ENCODE data around the gene ZNF408.
"Not testable (repeated sequence)": the region's sequence is repeated elsewhere in the genome, so short reads cannot be mapped to it uniquely, and the experiment has no call there.

Gene ZNF408

DNA sequence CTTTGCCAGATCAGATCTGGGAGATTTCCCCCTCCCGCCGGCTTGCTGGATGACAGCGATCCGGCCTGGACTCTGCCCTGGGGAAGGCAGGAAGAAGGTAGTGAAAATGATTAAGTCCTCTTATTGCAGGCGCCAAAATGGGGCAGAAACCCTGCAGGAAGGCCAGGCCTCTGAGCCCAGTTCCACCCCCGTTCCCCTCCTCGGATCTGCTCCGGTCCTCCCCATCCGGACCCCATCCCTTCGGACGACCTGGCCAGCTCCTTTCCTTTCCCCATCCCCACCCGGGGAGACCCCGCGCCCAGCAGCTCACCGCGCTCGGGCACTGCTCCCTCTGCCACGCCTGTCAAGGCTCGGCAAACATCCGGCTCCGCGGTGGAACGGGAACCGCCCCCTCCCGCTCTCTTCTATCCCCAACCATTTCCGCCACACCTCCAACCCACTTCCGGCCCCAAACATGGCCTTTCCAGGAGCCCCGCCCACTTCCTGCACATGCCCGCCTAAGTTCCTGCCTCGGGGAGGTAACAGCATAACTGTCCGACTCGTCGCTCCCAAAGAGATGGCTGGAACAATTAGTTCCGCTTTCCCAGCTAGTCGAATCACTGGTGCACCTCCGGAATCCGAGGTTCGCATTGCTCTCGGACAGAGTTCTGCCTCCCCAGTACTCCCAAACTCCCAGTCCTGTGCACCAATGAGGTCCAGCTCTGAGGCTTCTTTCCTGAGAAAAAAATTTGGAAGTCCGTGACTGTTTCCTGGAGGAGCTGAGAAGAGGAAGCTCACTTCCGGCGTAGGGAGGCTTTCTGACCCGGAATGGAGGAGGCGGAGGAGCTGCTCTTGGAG lies at the start of gene ZNF408, which contains the start of gene ARHGAP1:
ZNF408 (plus strand) TSS at position 791 of the 837 bp plus-strand sequence; CDS start at position 808, 17 bp downstream.
ARHGAP1 (minus strand) TSS at position 379 of the 837 bp plus-strand sequence. CDS start 4,512 bp downstream, outside the sequence.
- peak; percentile 99 for DNase-seq

DNA sequence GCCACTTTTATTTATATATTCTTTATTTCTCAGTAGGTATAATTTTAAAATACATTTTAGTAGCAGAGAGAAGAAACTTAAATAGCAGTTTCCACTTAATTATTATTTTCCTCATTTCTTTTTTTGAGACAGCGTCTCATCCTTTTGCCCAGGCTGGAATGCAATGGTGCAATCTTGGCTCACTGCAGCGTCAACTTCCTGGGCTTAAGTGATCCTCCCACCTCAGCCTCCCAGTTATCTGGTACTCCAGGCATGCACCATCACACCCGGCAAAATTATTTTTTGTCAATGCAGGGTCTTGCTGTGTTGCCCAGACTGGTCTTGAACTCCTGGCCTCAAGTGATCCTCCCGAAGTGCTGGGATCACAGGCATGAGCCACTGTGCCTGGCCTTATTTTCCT lies 45.2 kb upstream of the ZNF408 start:
- no peak for DNase-seq

GRCh38 chr11:46657186-46657585 lies 43.6 kb upstream of the ZNF408 start:
- no peak for DNase-seq

DNA sequence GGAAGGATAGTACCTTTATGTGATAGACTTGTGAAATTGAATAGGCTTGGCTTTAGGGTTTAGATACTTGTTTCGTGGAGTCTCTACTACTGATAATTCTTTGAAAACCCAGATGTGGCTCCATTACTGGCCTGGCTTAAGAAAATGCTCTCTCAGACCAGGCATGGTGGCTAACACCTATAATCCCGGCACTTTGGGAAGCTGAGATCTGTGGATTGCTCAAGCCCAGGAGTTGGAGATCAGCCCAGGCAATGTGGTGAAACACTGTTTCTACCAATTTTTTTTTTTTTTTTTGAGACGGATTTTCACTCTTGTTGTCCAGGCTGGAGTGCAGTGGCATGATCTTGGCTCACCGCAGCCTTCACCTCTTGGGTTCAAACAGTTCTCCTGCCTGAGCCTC lies 42.6 kb upstream of the ZNF408 start:
- DNase-seq, result no peak

DNA sequence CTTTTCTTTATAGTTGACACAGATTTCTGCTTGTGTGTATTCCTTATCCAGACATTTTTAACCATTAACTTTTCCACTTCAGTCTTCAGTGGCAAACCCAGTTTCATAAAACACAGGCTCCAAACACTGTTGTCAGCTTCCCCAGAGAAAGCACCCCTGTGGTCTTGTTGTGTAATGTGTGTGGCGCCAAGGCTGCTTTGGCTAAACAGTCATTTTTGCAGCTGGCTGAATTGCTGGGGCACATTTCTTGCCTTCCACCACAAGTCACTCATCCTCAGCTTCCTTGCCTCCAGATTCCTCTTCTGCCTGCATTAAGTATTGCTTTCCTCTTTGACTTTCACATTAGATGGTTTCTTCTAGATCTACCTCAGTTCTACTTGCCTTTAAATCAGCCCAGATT lies 40.9 kb upstream of the ZNF408 start:
- DNase-seq, result no peak

- DNase-seq, result no peak
These were observed 39.0 kb upstream of the ZNF408 start for GRCh38 chr11:46661836-46662235.

DNA sequence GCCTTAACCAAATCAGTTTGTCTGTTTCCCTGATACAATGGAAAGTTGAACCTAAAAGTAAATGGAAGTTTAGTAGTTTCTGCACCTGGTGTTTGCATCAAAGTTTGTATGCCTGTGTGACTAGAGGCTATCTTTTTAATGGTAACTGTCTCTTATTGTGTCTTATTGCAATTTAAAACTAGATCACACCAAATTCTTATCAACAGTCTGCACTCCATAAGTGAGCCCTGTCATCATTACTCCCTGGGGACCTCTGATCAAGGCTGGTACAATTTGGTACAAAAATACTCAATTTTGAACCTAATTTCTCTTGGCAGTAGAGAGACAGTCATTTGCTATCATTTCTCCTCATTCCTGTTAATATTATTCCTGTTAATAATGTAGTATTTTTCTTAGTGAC lies 38.5 kb upstream of the ZNF408 start:
- DNase-seq, result no peak

DNA sequence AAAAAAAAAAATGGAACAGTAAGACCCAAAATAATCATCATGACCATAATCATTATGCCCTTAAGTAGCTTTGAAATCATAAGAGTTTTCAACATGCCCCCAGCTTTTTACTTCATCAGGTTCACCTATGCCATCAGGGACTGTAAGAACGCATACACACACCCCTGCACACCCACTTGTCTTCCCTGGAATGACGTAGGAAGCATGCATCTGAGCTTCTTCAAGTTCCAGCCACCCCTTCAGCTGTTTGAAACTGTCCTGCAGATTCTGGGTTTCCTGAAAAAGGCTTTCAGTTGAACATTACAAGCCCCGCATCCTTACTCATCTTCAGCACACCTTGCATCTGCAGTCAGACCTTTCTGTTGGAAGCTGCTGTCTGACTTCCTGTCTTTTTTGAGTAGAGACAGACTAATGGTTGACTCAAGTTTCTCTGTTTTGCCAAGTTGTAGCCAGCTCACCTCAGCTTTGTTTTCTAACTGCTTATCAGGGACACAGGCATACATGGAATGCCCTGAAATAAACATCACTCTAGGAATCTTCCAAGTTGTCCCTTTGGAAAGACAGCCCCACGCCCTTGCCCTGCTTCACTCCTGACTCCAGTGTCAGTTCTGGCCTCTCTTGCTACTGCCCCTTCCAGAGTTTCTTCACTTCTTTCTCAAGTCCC lies 37.4 kb upstream of the ZNF408 start:
- DNase-seq, result no peak

DNA sequence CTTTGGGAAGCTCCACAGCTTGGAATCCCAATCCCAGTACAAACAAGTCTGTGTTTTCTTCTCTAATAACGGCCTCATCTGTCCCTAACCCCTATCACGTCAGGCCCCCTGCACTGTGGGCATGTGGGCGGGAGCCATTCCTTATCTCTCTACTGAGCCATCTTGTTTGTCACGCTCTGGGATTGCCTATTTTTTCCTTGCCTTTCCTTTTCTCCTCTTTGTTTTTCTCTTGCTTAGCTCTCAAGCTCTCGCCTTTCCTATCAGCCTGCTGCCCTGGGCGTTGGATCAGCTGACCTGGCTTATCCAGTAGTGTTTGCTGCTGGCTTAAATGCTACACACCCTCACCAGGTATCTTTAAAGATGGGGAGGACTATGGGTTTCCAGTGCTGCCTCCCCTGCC lies 36.2 kb upstream of the ZNF408 start:
- DNase-seq, result no peak

- no peak for DNase-seq
These were observed 35.5 kb upstream of the ZNF408 start for GRCh38 chr11:46665356-46665755.

DNA sequence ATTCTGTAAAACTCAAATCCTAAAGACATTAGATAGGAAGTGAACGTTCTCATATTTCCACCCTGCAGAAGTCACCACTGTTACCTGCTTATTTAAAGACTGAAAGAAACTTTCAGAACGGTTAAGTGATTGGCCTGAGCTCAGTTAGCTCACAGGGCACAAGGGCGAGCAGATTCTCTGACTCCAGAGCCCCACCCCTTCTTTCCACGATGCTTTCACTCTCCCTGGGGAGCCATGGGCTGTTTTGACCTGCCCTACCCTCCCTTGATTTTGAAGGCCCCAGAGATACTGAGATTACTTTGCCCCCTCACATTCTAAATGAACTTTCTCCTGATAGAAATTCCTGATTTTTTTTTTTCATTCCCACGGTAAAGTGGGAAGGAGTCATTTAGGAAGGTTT lies 34.3 kb upstream of the ZNF408 start:
- no peak for DNase-seq

GRCh38 chr11:46667043-46667481 lies 33.8 kb upstream of the ZNF408 start:
- DNase-seq, result no peak

DNA sequence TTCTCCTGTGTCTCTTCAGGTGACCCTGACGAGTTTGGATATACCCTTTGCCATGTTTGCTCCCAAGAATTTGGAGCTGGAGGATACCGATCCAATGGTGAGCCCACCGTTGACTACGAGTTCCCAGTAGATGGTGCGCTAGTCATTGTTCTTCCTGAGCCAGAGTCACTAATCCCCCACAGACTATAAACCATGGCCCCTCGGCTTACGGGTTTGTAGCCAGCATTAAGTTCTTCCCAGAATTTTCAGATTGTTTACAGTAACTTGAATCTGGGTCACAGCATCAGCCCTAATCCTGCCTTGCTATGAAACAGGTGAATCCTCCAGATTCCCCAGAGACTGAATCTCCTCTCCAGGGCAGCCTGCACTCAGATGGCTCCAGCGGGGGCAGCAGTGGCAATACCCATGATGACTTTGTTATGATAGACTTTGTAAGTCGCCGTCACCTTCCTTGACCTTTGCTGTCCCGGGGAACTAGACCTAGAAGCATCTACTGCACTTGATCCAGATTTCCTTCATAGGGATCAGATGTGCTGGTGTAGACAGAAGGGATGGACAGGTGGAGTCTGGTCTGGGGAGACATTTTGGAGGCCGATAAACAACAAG lies 32.2 kb upstream of the ZNF408 start:
- no peak for DNase-seq

DNA sequence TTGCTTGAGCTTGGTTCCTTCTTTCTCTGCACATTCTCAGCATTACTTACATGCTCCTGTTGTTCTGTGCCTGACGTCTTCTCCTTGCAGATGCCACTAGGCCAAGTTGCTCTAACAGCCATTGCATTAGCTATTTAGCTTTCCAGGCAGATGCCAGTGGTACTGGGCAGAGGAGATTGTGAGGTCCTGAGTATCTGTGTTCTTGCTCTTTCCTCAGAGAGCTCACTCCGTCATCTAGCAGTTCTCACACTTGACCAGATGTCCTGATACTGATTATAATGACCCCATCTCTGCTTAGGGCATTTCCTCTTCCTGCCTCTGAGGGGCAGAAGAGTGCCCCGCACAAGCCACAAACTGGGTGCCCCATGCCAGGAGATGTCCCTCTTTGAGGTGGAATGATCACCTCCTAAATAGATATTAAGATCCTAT lies 31.1 kb upstream of the ZNF408 start:
- peak; percentile 23 for DNase-seq

DNA sequence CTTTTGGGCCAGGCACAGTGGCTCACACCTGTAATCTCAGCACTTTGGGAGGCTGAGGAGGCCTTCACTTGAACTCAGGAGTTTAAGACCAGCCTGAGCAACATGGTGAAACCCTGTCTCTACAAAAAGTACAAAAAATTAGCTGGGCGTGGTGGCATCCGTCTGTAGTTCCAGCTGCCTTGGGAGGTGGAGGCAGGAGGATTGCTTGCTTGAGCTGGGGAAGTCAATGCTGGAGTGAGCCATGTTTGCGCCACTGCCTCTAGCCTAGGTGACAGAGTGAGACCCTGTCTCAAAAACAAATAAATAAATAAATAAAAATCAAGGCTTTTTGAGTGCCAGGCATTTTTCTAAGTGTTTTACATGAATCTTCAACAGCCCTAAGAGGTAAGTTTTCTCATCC lies 30.3 kb upstream of the ZNF408 start:
- not testable (repeated sequence) for DNase-seq

- no peak for DNase-seq
These were observed 28.9 kb upstream of the ZNF408 start for GRCh38 chr11:46671958-46672315.

- no peak for DNase-seq
These were observed 28.4 kb upstream of the ZNF408 start for GRCh38 chr11:46672381-46672839.

DNA sequence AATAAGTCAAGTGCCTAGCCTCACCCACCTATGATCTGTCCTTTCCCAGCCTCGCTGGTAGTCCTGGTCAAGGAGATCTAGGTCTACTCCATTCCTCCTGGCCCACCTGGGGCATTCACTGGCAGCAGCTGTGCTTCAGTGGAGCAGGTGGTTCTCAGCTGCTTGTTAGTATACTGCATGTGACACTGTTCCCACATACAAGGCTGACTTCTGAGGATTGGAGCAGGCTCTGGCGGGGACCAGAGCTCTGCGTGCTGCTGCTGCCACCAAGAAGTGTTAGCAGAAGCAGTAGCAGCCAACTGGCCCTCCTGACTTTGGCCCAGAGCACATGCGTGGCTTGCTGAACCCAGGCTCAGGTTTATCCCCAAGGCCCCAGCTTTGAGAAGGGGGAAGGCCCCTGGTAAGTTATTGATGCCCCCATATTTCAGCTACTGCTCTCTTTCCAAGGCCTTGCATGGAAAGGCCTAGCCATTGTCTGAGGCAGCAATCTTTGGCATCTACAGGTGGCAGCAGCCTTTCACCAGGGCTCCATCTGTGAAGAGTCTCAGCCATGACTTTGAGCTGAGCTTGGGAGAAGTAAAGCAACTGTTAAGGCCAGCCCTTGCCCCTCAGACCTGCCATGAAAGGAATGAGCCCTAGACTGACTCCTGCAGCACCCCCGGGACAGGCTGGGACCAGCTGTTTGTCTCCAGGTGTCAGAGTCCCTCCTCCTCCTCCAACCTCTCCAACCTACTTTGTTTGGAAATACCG lies 26.9 kb upstream of the ZNF408 start:
- DNase-seq, result no peak

DNA sequence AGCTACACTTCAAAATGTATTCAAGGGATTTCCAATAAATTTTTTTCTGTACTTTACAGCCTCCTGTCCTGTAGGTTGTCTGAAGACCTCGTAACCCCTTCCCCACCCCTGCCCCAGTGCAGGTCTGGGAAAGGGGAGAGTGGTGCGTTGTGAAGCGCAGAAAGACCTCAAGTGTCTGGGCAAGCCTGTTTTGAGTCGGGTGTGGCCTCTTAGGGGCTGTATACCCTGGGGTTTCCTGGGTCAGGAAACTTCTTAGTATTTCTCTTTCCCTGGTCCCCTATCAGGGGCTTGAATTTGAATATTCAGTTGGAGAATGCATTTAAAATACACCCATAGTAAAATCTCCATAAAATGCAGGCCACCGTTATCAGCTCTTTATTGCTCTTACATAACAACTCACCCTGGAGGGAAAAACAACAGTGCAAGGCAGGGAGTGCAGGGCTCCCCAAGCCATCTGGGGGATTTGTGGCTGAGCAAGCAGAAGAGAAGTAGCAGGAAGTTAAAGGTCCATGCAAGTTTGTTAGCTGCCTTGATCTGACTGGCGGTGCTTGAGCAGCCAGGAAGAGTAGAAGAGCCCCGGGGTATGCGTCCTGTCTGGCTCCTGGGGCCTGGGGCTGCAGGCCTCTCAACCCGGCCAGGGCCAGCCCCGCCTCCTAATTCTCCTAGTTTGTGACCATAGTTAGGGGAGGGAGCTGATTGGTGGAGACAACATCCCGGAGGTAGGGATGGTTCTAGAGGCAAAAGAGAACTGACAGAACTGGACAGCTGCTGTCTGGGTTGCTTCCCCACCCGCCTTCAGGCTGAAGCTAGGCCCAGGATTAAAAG lies 26.2 kb upstream of the ZNF408 start:
- peak; percentile 19 for DNase-seq

GRCh38 chr11:46675288-46675851 lies 25.5 kb upstream of the ZNF408 start:
- DNase-seq, result peak; percentile 7

DNA sequence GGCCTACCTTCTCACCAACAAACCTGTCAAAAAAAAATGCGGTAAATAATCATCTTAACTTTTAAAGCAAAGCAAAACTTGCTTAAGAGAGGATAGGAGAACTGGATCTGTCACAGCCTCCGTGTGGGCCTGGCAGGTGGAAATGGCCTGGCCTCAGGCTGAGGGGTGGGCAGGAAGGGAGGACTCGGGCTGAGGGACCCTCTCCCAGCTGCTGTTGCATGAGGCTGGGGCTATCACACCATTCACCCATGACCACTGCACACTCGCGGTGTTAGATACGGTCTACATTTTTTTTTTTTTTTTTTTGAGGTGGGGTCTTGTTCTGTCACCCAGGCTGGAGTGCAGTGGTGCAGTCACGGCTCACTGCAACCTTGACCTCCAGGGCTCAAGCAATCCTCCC lies 24.9 kb upstream of the ZNF408 start:
- no peak for DNase-seq
